Thyroid gland (tissue), 4 donors: ENCODE data around the gene DNAJB2. TPM values are rescaled to one million over a fixed set of nuclear protein-coding genes. Genes with fewer than 3 reads are reported as not detected.
"Not testable (repeated sequence)": the region's sequence is repeated elsewhere in the genome, so short reads cannot be mapped to it uniquely, and the experiment has no call there.

Experiments
- DNase-seq, 2 donors: peaks; one replicate each; pipeline ENCODE4 v3.0.0-alpha.2; 2019
- H3K27ac ChIP-seq, 3 donors: fragments of 200-600 bp; sonication (generic); 1 replicate in 2 of 3; 2 replicates in 1 of 3; pipeline ENCODE4 v1.5.1; 2016 to 2019; ENCODE audit warnings: mild to moderate bottlenecking in 1 of 3, moderate library complexity in 1 of 3
- H3K27me3 ChIP-seq: fragments of 200-600 bp; sonication (generic); one replicate; pipeline ENCODE4 v1.5.1; 2019
- H3K36me3 ChIP-seq, 2 donors: fragments of 200-600 bp; sonication (generic); one replicate each; pipeline ENCODE4 v1.5.1; 2016 to 2019
- H3K4me1 ChIP-seq, 2 donors: fragments of 200-600 bp; sonication (generic); one replicate each; pipeline ENCODE4 v1.5.1; 2017 to 2019
- H3K4me3 ChIP-seq, 3 donors: fragments of 200-600 bp; sonication (generic); replicated peaks in 1 of 3; 1 replicate in 2 of 3; 2 replicates in 1 of 3; pipeline ENCODE4 v1.5.1; 2016; ENCODE audit warnings: mild to moderate bottlenecking in 1 of 3
- H3K9me3 ChIP-seq: fragments of 200-600 bp; sonication (generic); one replicate; pipeline ENCODE4 v1.5.1; 2017
- POLR2A ChIP-seq, 2 donors: fragments of 450-650 bp; IDR thresholded peaks; one replicate each; pipeline ENCODE4 v1.6.1; 2017; ENCODE audit warnings: antibody characterized with exemption in 2 of 2, mild to moderate bottlenecking in 2 of 2, moderate library complexity in 1 of 2
- WGBS, 2 donors: methylation state at CpG; one replicate each; pipeline ENCODE4 v1.1.5; 2017; 5-methylcytosine and 5-hydroxymethylcytosine counted together
- intact Hi-C: fragments of 100-400 bp; cut with DNase I; formaldehyde crosslinking; loops from one replicate; pipeline ENCODE4 v1.15.1; 2023
- total RNA-seq, 4 donors: library from RNA; depleted of rRNA; stranded (reverse); fragments of >200 nt; gene quantifications; one replicate each; pipeline ENCODE4 v1.2.3, GENCODE V29; 2016
- TF ChIP-seq, protein P1 (sequence below), 6 experiments: fragments of 200-600 bp in 3 of 6; fragments of 450-650 bp in 3 of 6; sonication (generic) in 3 of 6; IDR thresholded peaks; one replicate each; pipeline ENCODE4 v1.5.1; 2016 to 2019; ENCODE audit warnings: antibody characterized with exemption in 6 of 6, mild to moderate bottlenecking in 2 of 6, inconsistent platforms in 1 of 6, moderate library complexity in 1 of 6

The DNAJB2 gene
- total RNA-seq, 4 donors from 2014 or later = 79.0 to 127 (median 116) TPM

DNA sequence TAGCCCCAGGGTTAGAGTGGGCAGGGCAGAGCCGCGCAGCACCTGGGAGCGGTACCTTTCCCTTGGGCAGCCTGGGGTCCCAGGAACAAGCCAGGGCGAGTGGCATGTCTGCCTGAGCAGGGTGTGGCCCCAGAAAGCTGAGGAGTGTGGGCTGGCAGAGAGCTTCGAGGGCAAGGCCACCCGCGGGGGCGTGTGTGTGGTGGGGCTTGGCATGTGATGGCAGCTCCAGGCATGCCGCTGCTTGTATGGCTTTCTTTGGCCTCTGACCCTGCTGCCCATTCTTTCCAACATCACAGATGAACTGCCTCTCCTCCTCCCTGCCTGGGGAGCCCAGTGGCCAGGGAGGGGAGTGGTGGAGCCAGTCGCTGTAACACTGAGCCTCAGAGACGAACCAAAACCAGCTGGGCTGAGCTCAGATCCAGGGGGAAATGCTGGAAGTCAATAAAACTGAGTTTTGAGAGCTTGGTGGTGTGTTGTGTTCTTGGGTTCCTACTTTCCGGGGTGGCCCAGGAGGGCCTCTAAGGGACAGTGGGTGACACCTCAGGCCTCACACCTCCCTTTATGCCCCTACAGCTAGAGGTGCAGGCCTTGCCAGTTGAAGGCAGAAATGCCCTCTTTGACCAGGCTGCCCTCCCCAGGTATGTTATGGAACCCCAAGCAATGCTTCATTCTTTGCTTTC, 7.4 kb downstream of the DNAJB2 start:
- intact Hi-C loops = no loop called here
- no peak for DNase-seq
- Histone ChIP-seq H3K27ac (no peak overlapping the region), H3K4me1 (peaks cover 0 to 11% of the 10 kb centered on the region in 2 donors), H3K4me3 (no peak overlapping the region), H3K9me3 (no peaks in the 10 kb centered on the region), H3K36me3 (peaks cover 33 to 38% of the 10 kb centered on the region in 2 donors), H3K27me3 (no peaks in the 10 kb centered on the region)
- 78 to 82% methylated on average over 8 to 10 of the region's 12 CpGs for WGBS, 2 donors
- no peak for TF ChIP-seq POLR2A (IDR thresholded peaks at IDR 0.05)
- TF ChIP-seq, protein P1, sequence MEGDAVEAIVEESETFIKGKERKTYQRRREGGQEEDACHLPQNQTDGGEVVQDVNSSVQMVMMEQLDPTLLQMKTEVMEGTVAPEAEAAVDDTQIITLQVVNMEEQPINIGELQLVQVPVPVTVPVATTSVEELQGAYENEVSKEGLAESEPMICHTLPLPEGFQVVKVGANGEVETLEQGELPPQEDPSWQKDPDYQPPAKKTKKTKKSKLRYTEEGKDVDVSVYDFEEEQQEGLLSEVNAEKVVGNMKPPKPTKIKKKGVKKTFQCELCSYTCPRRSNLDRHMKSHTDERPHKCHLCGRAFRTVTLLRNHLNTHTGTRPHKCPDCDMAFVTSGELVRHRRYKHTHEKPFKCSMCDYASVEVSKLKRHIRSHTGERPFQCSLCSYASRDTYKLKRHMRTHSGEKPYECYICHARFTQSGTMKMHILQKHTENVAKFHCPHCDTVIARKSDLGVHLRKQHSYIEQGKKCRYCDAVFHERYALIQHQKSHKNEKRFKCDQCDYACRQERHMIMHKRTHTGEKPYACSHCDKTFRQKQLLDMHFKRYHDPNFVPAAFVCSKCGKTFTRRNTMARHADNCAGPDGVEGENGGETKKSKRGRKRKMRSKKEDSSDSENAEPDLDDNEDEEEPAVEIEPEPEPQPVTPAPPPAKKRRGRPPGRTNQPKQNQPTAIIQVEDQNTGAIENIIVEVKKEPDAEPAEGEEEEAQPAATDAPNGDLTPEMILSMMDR (IDR thresholded peaks at IDR 0.05) = no peak

DNA sequence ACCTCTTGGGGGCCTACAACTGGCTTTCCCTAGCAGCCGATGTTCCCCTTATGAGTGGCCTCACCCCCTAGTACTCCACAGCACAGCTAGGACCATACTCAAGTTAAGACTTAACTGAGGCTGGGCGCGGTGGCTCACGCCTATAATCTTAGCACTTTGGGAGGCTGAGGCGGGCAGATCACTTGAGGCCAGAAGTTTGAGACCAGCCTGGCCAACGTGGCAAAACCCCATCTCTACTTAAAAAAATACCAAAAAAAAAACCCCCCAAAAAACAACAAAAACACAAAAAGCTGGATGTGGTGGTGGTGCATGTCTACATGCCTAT, 7.9 kb downstream of the DNAJB2 start:
- H3K4me3 ChIP-seq, H3K9me3 ChIP-seq, intact Hi-C loops, DNase-seq, H3K27me3 ChIP-seq, H3K27ac ChIP-seq: not testable (repeated sequence)
- Histone ChIP-seq H3K36me3 (peaks cover 28 to 33% of the 10 kb centered on the region in 2 donors), H3K4me1 (peaks cover 0 to 11% of the 10 kb centered on the region in 2 donors)
- 87 to 89% methylated on average over 6 of the region's 6 CpGs for WGBS, 2 donors

DNA sequence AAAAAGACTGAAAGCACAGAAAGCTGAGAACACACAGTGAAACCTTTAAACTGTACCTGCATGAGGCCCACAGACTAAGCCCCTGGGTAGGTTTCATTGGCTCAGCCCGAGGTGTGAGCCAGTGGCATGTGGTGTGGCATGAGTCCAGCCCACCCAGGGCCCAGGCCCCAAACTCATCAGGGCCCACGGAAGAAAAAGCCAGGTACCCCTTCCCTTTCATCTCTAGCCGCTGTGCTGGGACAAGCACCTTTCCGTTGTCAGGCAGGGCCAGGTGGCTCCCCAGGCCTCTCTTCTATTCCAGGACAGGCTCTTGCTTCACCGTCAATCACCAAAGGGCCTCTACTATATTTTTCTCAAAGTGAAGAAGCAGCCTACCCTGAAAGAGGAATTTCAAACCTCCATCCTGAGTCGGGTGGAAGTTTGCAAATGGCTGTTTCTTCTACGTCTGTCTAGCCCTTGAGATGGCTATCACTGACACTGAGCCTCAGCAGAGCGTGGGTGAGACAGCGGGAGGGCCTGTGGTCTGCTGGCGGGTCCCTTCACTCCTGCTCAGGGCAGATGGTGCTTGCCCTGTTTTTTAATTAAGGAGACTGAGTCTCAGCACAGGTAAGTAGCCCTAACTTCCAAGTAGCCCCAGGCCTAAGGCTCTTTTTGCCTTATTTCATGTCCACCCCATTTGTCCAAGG, 8.6 kb downstream of the DNAJB2 start:
- Histone ChIP-seq H3K27me3 (no peaks in the 10 kb centered on the region), H3K4me3 (no peak overlapping the region), H3K27ac (no peak overlapping the region), H3K4me1 (peaks cover 0 to 11% of the 10 kb centered on the region in 2 donors), H3K36me3 (peaks cover 24 to 27% of the 10 kb centered on the region in 2 donors), H3K9me3 (no peaks in the 10 kb centered on the region)
- TF ChIP-seq, protein P1 (IDR thresholded peaks at IDR 0.05) = no peak
- TF ChIP-seq POLR2A (IDR thresholded peaks at IDR 0.05) = no peak
- intact Hi-C loops = no loop called here
- DNase-seq = no peak
- 78 to 85% methylated on average over 10 of the region's 10 CpGs for WGBS, 2 donors

DNA sequence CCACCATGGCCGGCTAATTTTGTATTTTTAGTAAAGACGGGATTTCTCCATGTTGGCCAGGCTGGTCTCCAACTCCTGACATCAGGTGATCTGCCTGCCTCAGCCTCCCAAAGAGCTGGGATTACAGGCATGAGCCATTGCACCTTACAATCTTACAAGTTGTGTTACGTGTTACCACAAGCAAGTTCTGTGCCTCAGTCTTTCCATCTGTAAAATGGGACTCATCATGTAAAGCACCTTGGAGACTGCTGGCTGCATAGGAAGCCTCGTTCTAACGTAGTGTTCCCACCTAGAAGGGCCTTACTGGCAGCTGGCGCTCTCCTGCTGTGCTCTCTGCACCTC, 10.0 kb downstream of the DNAJB2 start:
- Histone ChIP-seq H3K27me3 (no peaks in the 10 kb centered on the region), H3K36me3 (peaks cover 11 to 15% of the 10 kb centered on the region in 2 donors), H3K27ac (peak overlapping the region in 2 of 3 donors; percentile 65 to 70), H3K9me3 (no peaks in the 10 kb centered on the region), H3K4me1 (peaks cover 0 to 12% of the 10 kb centered on the region in 2 donors), H3K4me3 (no peak overlapping the region)
- TF ChIP-seq POLR2A (IDR thresholded peaks at IDR 0.05) = no peak
- TF ChIP-seq, protein P1 (IDR thresholded peaks at IDR 0.05) = no peak
- DNase-seq = no peak
- intact Hi-C loops = no loop called here
- WGBS, 2 donors = 69 to 88% methylated on average over 3 to 6 of the region's 6 CpGs

DNA sequence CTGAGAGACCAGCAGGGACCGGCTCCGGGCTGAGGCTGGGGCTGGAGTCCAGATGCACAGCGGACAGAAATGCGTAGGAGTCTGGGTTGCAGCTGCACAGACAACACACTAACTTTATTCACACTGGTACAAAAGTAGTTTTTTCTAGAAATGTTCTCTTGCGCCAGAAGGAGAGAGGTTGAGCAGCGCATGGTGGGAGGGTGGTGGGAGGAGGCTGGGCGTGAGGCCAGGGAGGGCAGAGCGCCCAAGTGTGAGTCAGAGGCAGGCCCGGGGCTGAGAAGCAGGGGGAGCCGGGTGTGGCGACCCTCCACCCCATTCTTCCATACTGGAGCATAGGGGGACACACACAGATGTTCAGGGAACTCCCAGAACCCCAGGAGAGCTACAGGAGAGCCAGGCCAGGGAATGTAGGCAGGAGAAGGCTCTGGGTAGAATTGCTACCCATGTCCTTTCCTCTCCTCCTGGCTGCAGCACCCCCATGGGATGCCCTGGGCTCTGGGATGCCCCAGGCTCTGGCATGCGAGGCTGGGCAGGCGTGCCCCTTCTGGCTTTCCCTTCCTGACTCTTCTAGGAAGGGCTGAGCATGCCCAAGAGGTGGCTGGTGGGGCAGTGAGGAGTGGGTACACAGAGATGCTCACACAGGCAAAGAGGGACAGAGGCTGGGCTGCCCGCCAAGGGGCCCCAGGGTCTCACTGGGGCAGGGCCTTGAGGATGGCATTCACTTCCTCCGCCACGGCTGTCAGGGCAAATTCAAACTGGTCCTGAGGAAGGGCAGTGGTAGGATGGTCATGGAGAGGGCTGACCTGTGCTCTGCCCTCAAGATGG, 10.6 kb downstream of the DNAJB2 start:
- intact Hi-C loops = no loop called here

More for the DNA sequence above, 10.6 kb downstream of the DNAJB2 start:
- H3K9me3 ChIP-seq = no peaks in the 10 kb centered on the region
- H3K4me1 ChIP-seq = peaks cover 0 to 16% of the 10 kb centered on the region in 2 donors
- no peak for TF ChIP-seq POLR2A (IDR thresholded peaks at IDR 0.05)
- TF ChIP-seq, protein P1 (IDR thresholded peaks at IDR 0.05) = no peak
- H3K27ac ChIP-seq = peak overlapping the region in 2 of 3 donors; percentile 65 to 70
- H3K27me3 ChIP-seq = no peaks in the 10 kb centered on the region
- WGBS, 2 donors = 28 to 38% methylated on average over 11 to 16 of the region's 16 CpGs
- peak; percentile 79 to 81 for DNase-seq
- H3K4me3 ChIP-seq = no peak overlapping the region
- H3K36me3 ChIP-seq = peaks cover 5 to 9% of the 10 kb centered on the region in 2 donors
